ENCODE measurements around the gene SCML2. TPM values are rescaled to one million over a fixed set of nuclear protein-coding genes. Genes with fewer than 3 reads are reported as not detected.

SCML2 gene
- polyA plus RNA-seq, 1 donor from 2014 or later: 14.7 TPM

DNA sequence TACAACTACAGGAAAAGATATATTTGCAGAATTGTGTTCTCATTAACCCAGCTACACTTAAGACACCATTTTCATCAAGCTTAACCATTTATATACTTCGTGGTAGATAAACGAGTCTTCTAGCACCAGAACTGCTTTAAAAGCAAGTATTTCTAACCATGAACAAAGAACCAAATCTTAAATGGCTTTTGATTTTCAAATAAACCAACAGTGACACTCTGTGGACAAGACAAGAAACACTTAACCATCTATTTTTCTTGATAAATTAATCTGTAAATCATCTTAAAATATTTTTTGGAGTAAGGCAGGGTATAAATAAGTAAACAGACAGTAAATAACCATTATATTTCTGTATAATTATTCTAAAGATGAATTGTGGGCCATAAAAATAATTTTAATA lies 144.0 kb downstream of the SCML2 start:
- Histone ChIP-seq H3F3A (ENCODE audit: insufficient read depth, low read length, poor library complexity, severe bottlenecking) (no peaks in the 10 kb centered on the region), H3K9me3 (ENCODE audit: low read length) (no peaks in the 10 kb centered on the region), H2AFZ (ENCODE audit: low read depth, low read length) (no peak overlapping the region), H3K27me3 (ENCODE audit: insufficient read depth, low read depth, low read length) (no peaks in the 10 kb centered on the region), H3K27ac (ENCODE audit: low read length) (no peak overlapping the region), H3K4me2 (ENCODE audit: low read length) (no peak overlapping the region), H3K9ac (ENCODE audit: low read length) (no peak overlapping the region), H3K79me2 (replicated peaks; ENCODE audit: insufficient read depth, low read length) (no peaks in the 10 kb centered on the region), H3K36me3 (ENCODE audit: insufficient read depth, low read length) (no peaks in the 10 kb centered on the region), H3K9me2 (ENCODE audit: insufficient read depth, low read length) (no peaks in the 10 kb centered on the region), H3K4me3 (ENCODE audit: low read length) (no peak overlapping the region), H4K20me1 (ENCODE audit: insufficient read depth) (no peaks in the 10 kb centered on the region)
- TF ChIP-seq EP300 (conservative IDR thresholded peaks at IDR 0.05; ENCODE audit: poor library complexity, severe bottlenecking) (no peak), MXI1 (conservative IDR thresholded peaks at IDR 0.05; ENCODE audit: poor library complexity, severe bottlenecking) (no peak), RAD21 (conservative IDR thresholded peaks at IDR 0.05) (peak; percentile 83), SMC3 (conservative IDR thresholded peaks at IDR 0.05; ENCODE audit: poor library complexity) (peak; percentile 92), POLR2AphosphoS5 (IDR thresholded peaks at IDR 0.05) (no peak), EZH2 (IDR thresholded peaks at IDR 0.05; ENCODE audit: borderline replicate concordance, insufficient read depth, low read length, poor library complexity, severe bottlenecking) (no peak), TAF1 (IDR thresholded peaks at IDR 0.05; ENCODE audit: low read depth) (no peak)
- TF ChIP-seq, protein P1, sequence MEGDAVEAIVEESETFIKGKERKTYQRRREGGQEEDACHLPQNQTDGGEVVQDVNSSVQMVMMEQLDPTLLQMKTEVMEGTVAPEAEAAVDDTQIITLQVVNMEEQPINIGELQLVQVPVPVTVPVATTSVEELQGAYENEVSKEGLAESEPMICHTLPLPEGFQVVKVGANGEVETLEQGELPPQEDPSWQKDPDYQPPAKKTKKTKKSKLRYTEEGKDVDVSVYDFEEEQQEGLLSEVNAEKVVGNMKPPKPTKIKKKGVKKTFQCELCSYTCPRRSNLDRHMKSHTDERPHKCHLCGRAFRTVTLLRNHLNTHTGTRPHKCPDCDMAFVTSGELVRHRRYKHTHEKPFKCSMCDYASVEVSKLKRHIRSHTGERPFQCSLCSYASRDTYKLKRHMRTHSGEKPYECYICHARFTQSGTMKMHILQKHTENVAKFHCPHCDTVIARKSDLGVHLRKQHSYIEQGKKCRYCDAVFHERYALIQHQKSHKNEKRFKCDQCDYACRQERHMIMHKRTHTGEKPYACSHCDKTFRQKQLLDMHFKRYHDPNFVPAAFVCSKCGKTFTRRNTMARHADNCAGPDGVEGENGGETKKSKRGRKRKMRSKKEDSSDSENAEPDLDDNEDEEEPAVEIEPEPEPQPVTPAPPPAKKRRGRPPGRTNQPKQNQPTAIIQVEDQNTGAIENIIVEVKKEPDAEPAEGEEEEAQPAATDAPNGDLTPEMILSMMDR (IDR thresholded peaks at IDR 0.05; ENCODE audit: poor library complexity, severe bottlenecking): peak; percentile 72
- TF ChIP-seq, protein P2, sequence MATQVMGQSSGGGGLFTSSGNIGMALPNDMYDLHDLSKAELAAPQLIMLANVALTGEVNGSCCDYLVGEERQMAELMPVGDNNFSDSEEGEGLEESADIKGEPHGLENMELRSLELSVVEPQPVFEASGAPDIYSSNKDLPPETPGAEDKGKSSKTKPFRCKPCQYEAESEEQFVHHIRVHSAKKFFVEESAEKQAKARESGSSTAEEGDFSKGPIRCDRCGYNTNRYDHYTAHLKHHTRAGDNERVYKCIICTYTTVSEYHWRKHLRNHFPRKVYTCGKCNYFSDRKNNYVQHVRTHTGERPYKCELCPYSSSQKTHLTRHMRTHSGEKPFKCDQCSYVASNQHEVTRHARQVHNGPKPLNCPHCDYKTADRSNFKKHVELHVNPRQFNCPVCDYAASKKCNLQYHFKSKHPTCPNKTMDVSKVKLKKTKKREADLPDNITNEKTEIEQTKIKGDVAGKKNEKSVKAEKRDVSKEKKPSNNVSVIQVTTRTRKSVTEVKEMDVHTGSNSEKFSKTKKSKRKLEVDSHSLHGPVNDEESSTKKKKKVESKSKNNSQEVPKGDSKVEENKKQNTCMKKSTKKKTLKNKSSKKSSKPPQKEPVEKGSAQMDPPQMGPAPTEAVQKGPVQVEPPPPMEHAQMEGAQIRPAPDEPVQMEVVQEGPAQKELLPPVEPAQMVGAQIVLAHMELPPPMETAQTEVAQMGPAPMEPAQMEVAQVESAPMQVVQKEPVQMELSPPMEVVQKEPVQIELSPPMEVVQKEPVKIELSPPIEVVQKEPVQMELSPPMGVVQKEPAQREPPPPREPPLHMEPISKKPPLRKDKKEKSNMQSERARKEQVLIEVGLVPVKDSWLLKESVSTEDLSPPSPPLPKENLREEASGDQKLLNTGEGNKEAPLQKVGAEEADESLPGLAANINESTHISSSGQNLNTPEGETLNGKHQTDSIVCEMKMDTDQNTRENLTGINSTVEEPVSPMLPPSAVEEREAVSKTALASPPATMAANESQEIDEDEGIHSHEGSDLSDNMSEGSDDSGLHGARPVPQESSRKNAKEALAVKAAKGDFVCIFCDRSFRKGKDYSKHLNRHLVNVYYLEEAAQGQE (IDR thresholded peaks at IDR 0.05; ENCODE audit: borderline replicate concordance): no peak

DNA sequence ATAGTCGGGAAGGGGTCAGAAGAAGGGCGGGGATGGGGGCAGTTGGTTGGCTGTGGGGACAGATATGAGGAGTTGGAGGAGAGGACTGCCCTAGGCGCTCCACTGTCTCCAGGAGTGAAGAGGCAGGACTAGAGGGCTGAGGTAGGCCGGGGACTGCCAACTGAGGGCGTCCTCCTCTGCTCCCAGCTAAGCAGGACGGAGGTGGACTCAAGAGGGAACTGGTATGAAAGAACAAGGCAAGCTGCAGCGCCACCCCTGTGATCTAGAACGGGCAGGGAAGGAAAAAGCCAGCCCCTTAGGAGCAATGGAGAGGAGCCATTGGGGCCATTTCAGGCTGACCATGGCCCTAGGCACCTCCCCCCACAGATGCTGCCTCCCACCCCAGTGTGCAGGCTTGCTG lies 147.8 kb downstream of the SCML2 start:
- Histone ChIP-seq H3K27ac (ENCODE audit: low read length) (no peak overlapping the region), H2AFZ (ENCODE audit: low read depth, low read length) (no peak overlapping the region), H3K4me3 (ENCODE audit: low read length) (no peak overlapping the region), H3K27me3 (ENCODE audit: insufficient read depth, low read depth, low read length) (no peaks in the 10 kb centered on the region), H3K79me2 (replicated peaks; ENCODE audit: insufficient read depth, low read length) (no peaks in the 10 kb centered on the region), H3K36me3 (ENCODE audit: insufficient read depth, low read length) (no peaks in the 10 kb centered on the region), H3K9me2 (ENCODE audit: insufficient read depth, low read length) (no peaks in the 10 kb centered on the region), H3F3A (ENCODE audit: insufficient read depth, low read length, poor library complexity, severe bottlenecking) (no peaks in the 10 kb centered on the region), H3K9ac (ENCODE audit: low read length) (no peak overlapping the region), H3K9me3 (ENCODE audit: low read length) (no peaks in the 10 kb centered on the region), H4K20me1 (ENCODE audit: insufficient read depth) (no peaks in the 10 kb centered on the region), H3K4me2 (ENCODE audit: low read length) (no peak overlapping the region)
- TF ChIP-seq EZH2 (IDR thresholded peaks at IDR 0.05; ENCODE audit: borderline replicate concordance, insufficient read depth, low read length, poor library complexity, severe bottlenecking) (no peak), RAD21 (conservative IDR thresholded peaks at IDR 0.05) (no peak), POLR2AphosphoS5 (IDR thresholded peaks at IDR 0.05) (no peak), MXI1 (conservative IDR thresholded peaks at IDR 0.05; ENCODE audit: poor library complexity, severe bottlenecking) (no peak), SMC3 (conservative IDR thresholded peaks at IDR 0.05; ENCODE audit: poor library complexity) (no peak), EP300 (conservative IDR thresholded peaks at IDR 0.05; ENCODE audit: poor library complexity, severe bottlenecking) (no peak), TAF1 (IDR thresholded peaks at IDR 0.05; ENCODE audit: low read depth) (no peak)
- TF ChIP-seq, protein P2 (IDR thresholded peaks at IDR 0.05; ENCODE audit: borderline replicate concordance): no peak
- TF ChIP-seq, protein P1 (IDR thresholded peaks at IDR 0.05; ENCODE audit: poor library complexity, severe bottlenecking): no peak

Data from neural cell (in vitro differentiated cells).